PFSK-1 (cell line): ENCODE results near the gene SDK1.

ENCODE experiments used
- FOXP2 ChIP-seq: optimal IDR thresholded peaks from 2 replicates; pipeline ENCODE3; 2011; ENCODE audit warnings: borderline replicate concordance, control low read depth, inconsistent platforms; ENCODE audit not compliant: insufficient read depth; ENCODE audit errors: extremely low read length, extremely low read depth
- POLR2AphosphoS5 ChIP-seq: IDR thresholded peaks from 2 replicates; pipeline ENCODE4 v1.6.1; 2012; ENCODE audit warnings: low read depth, mild to moderate bottlenecking, control low read depth, low read length, moderate library complexity
- SIN3A ChIP-seq: IDR thresholded peaks from 2 replicates; pipeline ENCODE4 v1.6.1; 2012; ENCODE audit warnings: mild to moderate bottlenecking, low read length, moderate library complexity, borderline replicate concordance; ENCODE audit not compliant: insufficient read depth
- TAF1 ChIP-seq: IDR thresholded peaks from 2 replicates; pipeline ENCODE4 v1.6.1; 2012; ENCODE audit warnings: low read length, control low read depth, borderline replicate concordance; ENCODE audit not compliant: insufficient read depth
- TF ChIP-seq, protein P1 (sequence below), 2 experiments: IDR thresholded peaks; 2 replicates each; pipeline versions ENCODE4 v1.6.1 to v1.8.0; 2011 to 2012; ENCODE audit warnings: low read depth in 2 of 2, low read length in 2 of 2, control low read depth in 1 of 2, inconsistent platforms in 1 of 2, mild to moderate bottlenecking in 1 of 2, moderate library complexity in 1 of 2; ENCODE audit not compliant: insufficient read depth in 1 of 2

DNA sequence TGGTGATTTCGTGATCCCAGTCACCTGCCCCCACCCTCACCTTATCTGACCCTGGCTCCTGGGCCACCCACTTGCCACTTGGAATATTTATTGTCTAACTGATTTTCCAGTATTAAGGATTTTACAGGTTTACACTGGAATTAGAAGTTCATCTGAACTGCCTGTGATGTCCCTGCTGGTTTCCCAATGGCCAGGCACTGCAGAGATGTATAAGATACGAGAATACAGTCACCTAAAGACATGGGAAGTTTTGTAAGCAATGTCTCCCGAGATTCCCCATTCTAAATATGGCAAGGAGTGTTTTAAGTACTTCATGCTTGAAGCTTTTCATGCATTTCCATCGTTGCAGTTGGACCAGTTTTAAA lies 592.7 kb downstream of the SDK1 start:
- TF ChIP-seq SIN3A = no peak
- TF ChIP-seq TAF1 = no peak
- TF ChIP-seq, protein P1, sequence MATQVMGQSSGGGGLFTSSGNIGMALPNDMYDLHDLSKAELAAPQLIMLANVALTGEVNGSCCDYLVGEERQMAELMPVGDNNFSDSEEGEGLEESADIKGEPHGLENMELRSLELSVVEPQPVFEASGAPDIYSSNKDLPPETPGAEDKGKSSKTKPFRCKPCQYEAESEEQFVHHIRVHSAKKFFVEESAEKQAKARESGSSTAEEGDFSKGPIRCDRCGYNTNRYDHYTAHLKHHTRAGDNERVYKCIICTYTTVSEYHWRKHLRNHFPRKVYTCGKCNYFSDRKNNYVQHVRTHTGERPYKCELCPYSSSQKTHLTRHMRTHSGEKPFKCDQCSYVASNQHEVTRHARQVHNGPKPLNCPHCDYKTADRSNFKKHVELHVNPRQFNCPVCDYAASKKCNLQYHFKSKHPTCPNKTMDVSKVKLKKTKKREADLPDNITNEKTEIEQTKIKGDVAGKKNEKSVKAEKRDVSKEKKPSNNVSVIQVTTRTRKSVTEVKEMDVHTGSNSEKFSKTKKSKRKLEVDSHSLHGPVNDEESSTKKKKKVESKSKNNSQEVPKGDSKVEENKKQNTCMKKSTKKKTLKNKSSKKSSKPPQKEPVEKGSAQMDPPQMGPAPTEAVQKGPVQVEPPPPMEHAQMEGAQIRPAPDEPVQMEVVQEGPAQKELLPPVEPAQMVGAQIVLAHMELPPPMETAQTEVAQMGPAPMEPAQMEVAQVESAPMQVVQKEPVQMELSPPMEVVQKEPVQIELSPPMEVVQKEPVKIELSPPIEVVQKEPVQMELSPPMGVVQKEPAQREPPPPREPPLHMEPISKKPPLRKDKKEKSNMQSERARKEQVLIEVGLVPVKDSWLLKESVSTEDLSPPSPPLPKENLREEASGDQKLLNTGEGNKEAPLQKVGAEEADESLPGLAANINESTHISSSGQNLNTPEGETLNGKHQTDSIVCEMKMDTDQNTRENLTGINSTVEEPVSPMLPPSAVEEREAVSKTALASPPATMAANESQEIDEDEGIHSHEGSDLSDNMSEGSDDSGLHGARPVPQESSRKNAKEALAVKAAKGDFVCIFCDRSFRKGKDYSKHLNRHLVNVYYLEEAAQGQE (IDR thresholded peaks at IDR 0.05; ENCODE audit: insufficient read depth in 1 of 2, low read depth in 2 of 2, low read length in 2 of 2) = no peak
- no peak for TF ChIP-seq POLR2AphosphoS5
- TF ChIP-seq FOXP2 = no peak
